IMR-90 (cell line): Measurements from ENCODE around the gene CALHM3. TPM values are rescaled to one million over a fixed set of nuclear protein-coding genes. Genes with fewer than 3 reads are reported as not detected.

Source experiments
- ATAC-seq: fragments of 200-7000 bp; cut with Tn5 transposase; 2 replicates; pipeline ENCODE4 v1.9.1; 2020; ENCODE audit warnings: low read depth, mild to moderate bottlenecking, moderate library complexity
- BruUV-seq: library from RNA; stranded (reverse); fragments of 400-500 nt; replicated peaks from 2 replicates; lab custom pipeline; 2021; lab: Mats Ljungman, UMichigan
- CTCF ChIA-PET: fragments of 300-600 bp; formaldehyde crosslinking; extraction: SDS; loops from one replicate; lab custom pipeline; 2021; ENCODE audit warnings: antibody characterized with exemption; lab: Yijun Ruan, JAX
- POLR2A ChIA-PET: fragments of 300-600 bp; sonication (Branson Sonifier 250); formaldehyde crosslinking; loops from one replicate; lab custom pipeline; 2022; ENCODE audit warnings: antibody characterized with exemption; ENCODE audit not compliant: unreplicated experiment; lab: Charles Lee
- DNase-seq: peaks from one replicate; pipeline ENCODE4 v3.0.0; 2013
- H2AFZ ChIP-seq: replicated peaks from 2 replicates; pipeline ENCODE3; 2013; ENCODE audit warnings: low read length, mild to moderate bottlenecking; ENCODE audit not compliant: poor library complexity
- H2AK5ac ChIP-seq: 2 replicates; pipeline ENCODE4 v1.6.1; 2013; ENCODE audit warnings: low read depth, low read length, inconsistent platforms
- H2AK9ac ChIP-seq: replicated peaks from 2 replicates; pipeline ENCODE3; 2013; ENCODE audit warnings: mild to moderate bottlenecking, low read depth, low read length, moderate library complexity; ENCODE audit not compliant: poor library complexity
- H2BK120ac ChIP-seq: 2 replicates; pipeline ENCODE4 v1.6.1; 2013; ENCODE audit warnings: low read depth, low read length, inconsistent platforms
- H2BK15ac ChIP-seq: 3 replicates; pipeline ENCODE4 v1.6.1; 2013; ENCODE audit warnings: low read depth, low read length, inconsistent platforms
- H2BK20ac ChIP-seq: 2 replicates; pipeline ENCODE4 v1.6.1; 2013; ENCODE audit warnings: low read depth, mild to moderate bottlenecking, inconsistent platforms, low read length, moderate library complexity
- H2BK5ac ChIP-seq: 2 replicates; pipeline ENCODE4 v1.6.1; 2013; ENCODE audit warnings: mild to moderate bottlenecking, low read depth, low read length, inconsistent platforms; ENCODE audit not compliant: poor library complexity, severe bottlenecking
- H3K14ac ChIP-seq: replicated peaks from 2 replicates; pipeline ENCODE4 v1.6.1; 2013; ENCODE audit warnings: low read depth, low read length, inconsistent platforms
- H3K18ac ChIP-seq: 2 replicates; pipeline ENCODE4 v1.6.1; 2013; ENCODE audit warnings: low read depth, low read length, control low read depth
- H3K23ac ChIP-seq: 2 replicates; pipeline ENCODE4 v1.6.1; 2013; ENCODE audit warnings: low read depth, low read length, inconsistent platforms
- H3K27ac ChIP-seq: 2 replicates; pipeline ENCODE4 v1.5.1; 2013; ENCODE audit warnings: mild to moderate bottlenecking, control low read depth, low read length; ENCODE audit not compliant: insufficient read depth
- H3K27me3 ChIP-seq: 2 replicates; pipeline ENCODE4 v1.6.1; 2013; ENCODE audit warnings: low read length; ENCODE audit not compliant: control insufficient read depth, insufficient read depth
- H3K36me3 ChIP-seq: 2 replicates; pipeline ENCODE4 v1.6.1; 2013; ENCODE audit warnings: low read length, mixed read lengths; ENCODE audit not compliant: control insufficient read depth, insufficient read depth
- H3K4ac ChIP-seq: 2 replicates; pipeline ENCODE4 v1.6.1; 2013; ENCODE audit warnings: low read depth, low read length, inconsistent platforms
- H3K4me1 ChIP-seq: 2 replicates; pipeline ENCODE4 v1.6.1; 2013; ENCODE audit warnings: low read length, mixed read lengths; ENCODE audit not compliant: control insufficient read depth, insufficient read depth
- H3K4me2 ChIP-seq: 2 replicates; pipeline ENCODE4 v1.6.1; 2013; ENCODE audit warnings: low read depth, mild to moderate bottlenecking, control low read depth, low read length, moderate library complexity
- H3K4me3 ChIP-seq: 2 replicates; pipeline ENCODE4 v1.5.1; 2013; ENCODE audit warnings: low read depth, mild to moderate bottlenecking, control low read depth, low read length, moderate library complexity; ENCODE audit not compliant: insufficient read depth
- H3K56ac ChIP-seq: 2 replicates; pipeline ENCODE4 v1.6.1; 2013; ENCODE audit warnings: low read length, inconsistent platforms; ENCODE audit not compliant: insufficient read depth; ENCODE audit errors: extremely low read depth
- H3K79me1 ChIP-seq, 2 experiments: 2 replicates each; pipeline ENCODE4 v1.6.1; 2013; ENCODE audit warnings: low read length in 2 of 2, inconsistent platforms in 1 of 2, low read depth in 1 of 2
- H3K9ac ChIP-seq: 2 replicates; pipeline ENCODE4 v1.6.1; 2013; ENCODE audit warnings: low read depth, low read length, control low read depth
- H3K9me1 ChIP-seq: 2 replicates; pipeline ENCODE4 v1.6.1; 2013; ENCODE audit warnings: low read length, inconsistent platforms; ENCODE audit not compliant: insufficient read depth
- H3K9me3 ChIP-seq: 2 replicates; pipeline ENCODE4 v1.6.1; 2013; ENCODE audit warnings: low read length; ENCODE audit not compliant: control insufficient read depth, insufficient read depth
- H4K20me1 ChIP-seq: 2 replicates; pipeline ENCODE4 v1.6.1; 2013; ENCODE audit warnings: low read length, inconsistent platforms; ENCODE audit not compliant: insufficient read depth
- H4K5ac ChIP-seq: 2 replicates; pipeline ENCODE4 v1.6.1; 2013; ENCODE audit warnings: mild to moderate bottlenecking, low read depth, low read length, control low read depth
- H4K8ac ChIP-seq, 2 experiments: 2 replicates each; pipeline ENCODE4 v1.6.1; 2013; ENCODE audit warnings: low read depth in 2 of 2, low read length in 2 of 2, control low read depth in 1 of 2, inconsistent platforms in 1 of 2
- H4K91ac ChIP-seq: 2 replicates; pipeline ENCODE4 v1.6.1; 2013; ENCODE audit warnings: low read depth, low read length, inconsistent platforms; ENCODE audit not compliant: insufficient read depth
- BHLHE40 ChIP-seq: fragments of 150-350 bp; IDR thresholded peaks from 2 replicates; pipeline ENCODE4 v1.6.1; 2016; ENCODE audit warnings: mild to moderate bottlenecking, low read depth, low read length
- CEBPB ChIP-seq: IDR thresholded peaks from 2 replicates; pipeline ENCODE4 v1.6.1; 2012; ENCODE audit warnings: low read depth, low read length, improper control_type of control experiment
- CHD1 ChIP-seq: IDR thresholded peaks from 2 replicates; pipeline ENCODE4 v1.6.1; 2012; ENCODE audit warnings: low read depth, low read length, improper control_type of control experiment
- CTCF ChIP-seq: conservative IDR thresholded peaks from 2 replicates; pipeline ENCODE4 v1.5.1; 2012; ENCODE audit warnings: mild to moderate bottlenecking, low read depth, low read length, improper control_type of control experiment
- ELK1 ChIP-seq: fragments of 150-350 bp; IDR thresholded peaks from 2 replicates; pipeline ENCODE4 v1.6.1; 2016; ENCODE audit warnings: low read depth, mild to moderate bottlenecking, low read length, moderate library complexity, borderline replicate concordance
- FOS ChIP-seq: fragments of 150-350 bp; IDR thresholded peaks from 2 replicates; pipeline ENCODE4 v1.6.1; 2016; ENCODE audit warnings: low read depth, low read length
- MAFK ChIP-seq: IDR thresholded peaks from 2 replicates; pipeline ENCODE4 v1.6.1; 2012; ENCODE audit warnings: low read depth, low read length, improper control_type of control experiment
- MAZ ChIP-seq: IDR thresholded peaks from 2 replicates; pipeline ENCODE4 v1.6.1; 2012; ENCODE audit warnings: low read depth, mild to moderate bottlenecking, low read length, improper control_type of control experiment, moderate library complexity, borderline replicate concordance
- MXI1 ChIP-seq: IDR thresholded peaks from 2 replicates; pipeline ENCODE4 v1.6.1; 2012; ENCODE audit warnings: low read depth, mild to moderate bottlenecking, low read length, moderate library complexity, borderline replicate concordance
- NFE2L2 ChIP-seq: fragments of 150-350 bp; IDR thresholded peaks from 2 replicates; pipeline ENCODE4 v1.6.1; 2016; ENCODE audit warnings: low read depth, mild to moderate bottlenecking, low read length
- POLR2A ChIP-seq: IDR thresholded peaks from 2 replicates; pipeline ENCODE4 v1.6.1; 2012; ENCODE audit warnings: mild to moderate bottlenecking, low read depth, low read length
- RAD21 ChIP-seq: IDR thresholded peaks from 2 replicates; pipeline ENCODE4 v1.6.1; 2012; ENCODE audit warnings: low read length, improper control_type of control experiment
- RCOR1 ChIP-seq: IDR thresholded peaks from 2 replicates; pipeline ENCODE4 v1.6.1; 2012; ENCODE audit warnings: mild to moderate bottlenecking, low read length, improper control_type of control experiment; ENCODE audit not compliant: insufficient replicate concordance
- RFX5 ChIP-seq: IDR thresholded peaks from 2 replicates; pipeline ENCODE4 v1.8.0; 2012; ENCODE audit warnings: low read depth, mild to moderate bottlenecking, low read length, moderate library complexity
- SMC3 ChIP-seq: fragments of 150-350 bp; IDR thresholded peaks from 2 replicates; pipeline ENCODE4 v1.6.1; 2016; ENCODE audit warnings: low read depth, mild to moderate bottlenecking, antibody characterized with exemption, low read length, moderate library complexity
- USF2 ChIP-seq: fragments of 150-350 bp; IDR thresholded peaks from 2 replicates; pipeline ENCODE4 v1.6.1; 2017; ENCODE audit warnings: mild to moderate bottlenecking, antibody characterized with exemption, low read length, low read depth
- WGBS, 2 experiments: methylation state at CpG; one replicate each; pipeline versions ENCODE4 v1.1.5 to v1.1.7; 2013; ENCODE audit warnings: missing lambda C conversion rate in 2 of 2; ENCODE audit not compliant: insufficient read length in 1 of 2; ENCODE audit errors: extremely low coverage in 2 of 2; 5-methylcytosine and 5-hydroxymethylcytosine counted together
- dilution Hi-C: fragments of 300-500 bp; cut with HindIII; formaldehyde crosslinking; loops from one replicate; pipeline ENCODE4 v1.14.3; 2018; ENCODE audit warnings: low sequenced_read_pairs; ENCODE audit not compliant: unreplicated experiment
- in situ Hi-C: fragments of 300-500 bp; cut with MboI; formaldehyde crosslinking; loops from 3 replicates; pipeline ENCODE4 v1.14.3; 2019; ENCODE audit warnings: low sequenced_read_pairs, inconsistent platforms, mixed read lengths
- intact Hi-C: fragments of 100-400 bp; cut with micrococcal nuclease; formaldehyde crosslinking; loops from 2 replicates; pipeline ENCODE4 v1.10.0; 2022
- polyA plus RNA-seq, 3 experiments: library from polyadenylated mRNA; depleted of rRNA; stranded (reverse); fragments of >200 nt; gene quantifications; 2 replicates each; pipeline ENCODE4 v1.2.3, GENCODE V29; 2012; ENCODE audit warnings: low replicate concordance in 1 of 3
- total RNA-seq: library from RNA; depleted of rRNA; stranded (reverse); fragments of >200 nt; gene quantifications from 2 replicates; pipeline ENCODE4 v1.2.3, GENCODE V29; 2012

Gene CALHM3
- total and polyA plus RNA-seq, 2 of the 4 experiments (the other 2 are of a cell fraction) = not detected

GRCh38 chr10:103441206-103441605 lies 37.8 kb downstream of the CALHM3 start:
- peaks cover 78% of the 10 kb centered on the region for H3K36me3 ChIP-seq
- H3K23ac ChIP-seq = no peak overlapping the region
- H3K4ac ChIP-seq = no peak overlapping the region
- no peak overlapping the region for H3K56ac ChIP-seq
- H3K9ac ChIP-seq = no peak overlapping the region
- H3K14ac ChIP-seq = no peak overlapping the region
- no peak overlapping the region for H2AK9ac ChIP-seq
- ATAC-seq (peak; percentile 42; the same call in 1 of the 2 replicates), DNase-seq (no peak)
- ChIA-PET POLR2A (no interaction called here), CTCF (no interaction called here)
- no peak overlapping the region for H4K8ac ChIP-seq
- no peak overlapping the region for H2BK120ac ChIP-seq
- H2AFZ ChIP-seq = no peak overlapping the region
- no peak overlapping the region for H3K27ac ChIP-seq
- no CpG with 5 or more reads among the region's 8 CpGs for WGBS, 2 experiments
- no peak overlapping the region for H3K4me2 ChIP-seq
- in situ Hi-C loops = no loop called here
- H2BK5ac ChIP-seq = no peak overlapping the region
- H4K5ac ChIP-seq = no peak overlapping the region
- dilution Hi-C loops = no loop called here
- no peaks in the 10 kb centered on the region for H3K9me3 ChIP-seq
- no peak overlapping the region for H2BK15ac ChIP-seq
- H4K91ac ChIP-seq = no peak overlapping the region
- no peaks in the 10 kb centered on the region for H3K27me3 ChIP-seq
- H3K9me1 ChIP-seq = no peaks in the 10 kb centered on the region; the same call in 1 of the 2 replicates
- intact Hi-C loops = no loop called here
- H3K79me1 ChIP-seq = no peaks in the 10 kb centered on the region; a peak in 1 of 4 replicates
- H3K4me3 ChIP-seq = no peak overlapping the region
- no peak overlapping the region for H2BK20ac ChIP-seq
- no peak overlapping the region for H3K18ac ChIP-seq
- TF ChIP-seq NFE2L2 (no peak), RFX5 (no peak), BHLHE40 (no peak), POLR2A (no peak), FOS (no peak), MXI1 (no peak), CHD1 (no peak), CTCF (no peak), RCOR1 (no peak), ELK1 (no peak), USF2 (no peak), SMC3 (no peak), MAZ (no peak), CEBPB (no peak), RAD21 (no peak), MAFK (no peak)
- 0 out of 2 replicates have a peak, but pooled peaks cover 4% of the 10 kb centered on the region for H4K20me1 ChIP-seq
- H3K4me1 ChIP-seq = no peaks in the 10 kb centered on the region; the same call in 1 of the 2 replicates
- no TSS peak for BruUV-seq
- H2AK5ac ChIP-seq = no peak overlapping the region
